ENCODE data around the gene PKD2.

- TF ChIP-seq CTCF (IDR thresholded peaks at IDR 0.05) (no peak), POLR2A (IDR thresholded peaks at IDR 0.05) (no peak)
Measured at GRCh38 chr4:87962398-87963146, 44.9 kb upstream of the PKD2 start.
